IMR-90 (cell line): ENCODE measurements around the gene SCARF2. TPM values are rescaled to one million over a fixed set of nuclear protein-coding genes. Genes with fewer than 3 reads are reported as not detected.

Source experiments
- ATAC-seq: fragments of 200-7000 bp; cut with Tn5 transposase; 2 replicates; pipeline ENCODE4 v1.9.1; 2020; ENCODE audit warnings: low read depth, mild to moderate bottlenecking, moderate library complexity
- BruUV-seq: library from RNA; stranded (reverse); fragments of 400-500 nt; replicated peaks from 2 replicates; lab custom pipeline; 2021; lab: Mats Ljungman, UMichigan
- CTCF ChIA-PET: fragments of 300-600 bp; formaldehyde crosslinking; extraction: SDS; loops from one replicate; lab custom pipeline; 2021; ENCODE audit warnings: antibody characterized with exemption; lab: Yijun Ruan, JAX
- POLR2A ChIA-PET: fragments of 300-600 bp; sonication (Branson Sonifier 250); formaldehyde crosslinking; loops from one replicate; lab custom pipeline; 2022; ENCODE audit warnings: antibody characterized with exemption; ENCODE audit not compliant: unreplicated experiment; lab: Charles Lee
- DNase-seq: peaks from one replicate; pipeline ENCODE4 v3.0.0; 2013
- H2AFZ ChIP-seq: replicated peaks from 2 replicates; pipeline ENCODE3; 2013; ENCODE audit warnings: low read length, mild to moderate bottlenecking; ENCODE audit not compliant: poor library complexity
- H2AK5ac ChIP-seq: 2 replicates; pipeline ENCODE4 v1.6.1; 2013; ENCODE audit warnings: low read depth, low read length, inconsistent platforms
- H2AK9ac ChIP-seq: replicated peaks from 2 replicates; pipeline ENCODE3; 2013; ENCODE audit warnings: mild to moderate bottlenecking, low read depth, low read length, moderate library complexity; ENCODE audit not compliant: poor library complexity
- H2BK120ac ChIP-seq: 2 replicates; pipeline ENCODE4 v1.6.1; 2013; ENCODE audit warnings: low read depth, low read length, inconsistent platforms
- H2BK15ac ChIP-seq: 3 replicates; pipeline ENCODE4 v1.6.1; 2013; ENCODE audit warnings: low read depth, low read length, inconsistent platforms
- H2BK20ac ChIP-seq: 2 replicates; pipeline ENCODE4 v1.6.1; 2013; ENCODE audit warnings: low read depth, mild to moderate bottlenecking, inconsistent platforms, low read length, moderate library complexity
- H2BK5ac ChIP-seq: 2 replicates; pipeline ENCODE4 v1.6.1; 2013; ENCODE audit warnings: mild to moderate bottlenecking, low read depth, low read length, inconsistent platforms; ENCODE audit not compliant: poor library complexity, severe bottlenecking
- H3K14ac ChIP-seq: replicated peaks from 2 replicates; pipeline ENCODE4 v1.6.1; 2013; ENCODE audit warnings: low read depth, low read length, inconsistent platforms
- H3K18ac ChIP-seq: 2 replicates; pipeline ENCODE4 v1.6.1; 2013; ENCODE audit warnings: low read depth, low read length, control low read depth
- H3K23ac ChIP-seq: 2 replicates; pipeline ENCODE4 v1.6.1; 2013; ENCODE audit warnings: low read depth, low read length, inconsistent platforms
- H3K27ac ChIP-seq: 2 replicates; pipeline ENCODE4 v1.5.1; 2013; ENCODE audit warnings: mild to moderate bottlenecking, control low read depth, low read length; ENCODE audit not compliant: insufficient read depth
- H3K27me3 ChIP-seq: 2 replicates; pipeline ENCODE4 v1.6.1; 2013; ENCODE audit warnings: low read length; ENCODE audit not compliant: control insufficient read depth, insufficient read depth
- H3K36me3 ChIP-seq: 2 replicates; pipeline ENCODE4 v1.6.1; 2013; ENCODE audit warnings: low read length, mixed read lengths; ENCODE audit not compliant: control insufficient read depth, insufficient read depth
- H3K4ac ChIP-seq: 2 replicates; pipeline ENCODE4 v1.6.1; 2013; ENCODE audit warnings: low read depth, low read length, inconsistent platforms
- H3K4me1 ChIP-seq: 2 replicates; pipeline ENCODE4 v1.6.1; 2013; ENCODE audit warnings: low read length, mixed read lengths; ENCODE audit not compliant: control insufficient read depth, insufficient read depth
- H3K4me2 ChIP-seq: 2 replicates; pipeline ENCODE4 v1.6.1; 2013; ENCODE audit warnings: low read depth, mild to moderate bottlenecking, control low read depth, low read length, moderate library complexity
- H3K4me3 ChIP-seq: 2 replicates; pipeline ENCODE4 v1.5.1; 2013; ENCODE audit warnings: low read depth, mild to moderate bottlenecking, control low read depth, low read length, moderate library complexity; ENCODE audit not compliant: insufficient read depth
- H3K56ac ChIP-seq: 2 replicates; pipeline ENCODE4 v1.6.1; 2013; ENCODE audit warnings: low read length, inconsistent platforms; ENCODE audit not compliant: insufficient read depth; ENCODE audit errors: extremely low read depth
- H3K79me1 ChIP-seq, 2 experiments: 2 replicates each; pipeline ENCODE4 v1.6.1; 2013; ENCODE audit warnings: low read length in 2 of 2, inconsistent platforms in 1 of 2, low read depth in 1 of 2
- H3K9ac ChIP-seq: 2 replicates; pipeline ENCODE4 v1.6.1; 2013; ENCODE audit warnings: low read depth, low read length, control low read depth
- H3K9me1 ChIP-seq: 2 replicates; pipeline ENCODE4 v1.6.1; 2013; ENCODE audit warnings: low read length, inconsistent platforms; ENCODE audit not compliant: insufficient read depth
- H3K9me3 ChIP-seq: 2 replicates; pipeline ENCODE4 v1.6.1; 2013; ENCODE audit warnings: low read length; ENCODE audit not compliant: control insufficient read depth, insufficient read depth
- H4K20me1 ChIP-seq: 2 replicates; pipeline ENCODE4 v1.6.1; 2013; ENCODE audit warnings: low read length, inconsistent platforms; ENCODE audit not compliant: insufficient read depth
- H4K5ac ChIP-seq: 2 replicates; pipeline ENCODE4 v1.6.1; 2013; ENCODE audit warnings: mild to moderate bottlenecking, low read depth, low read length, control low read depth
- H4K8ac ChIP-seq, 2 experiments: 2 replicates each; pipeline ENCODE4 v1.6.1; 2013; ENCODE audit warnings: low read depth in 2 of 2, low read length in 2 of 2, control low read depth in 1 of 2, inconsistent platforms in 1 of 2
- H4K91ac ChIP-seq: 2 replicates; pipeline ENCODE4 v1.6.1; 2013; ENCODE audit warnings: low read depth, low read length, inconsistent platforms; ENCODE audit not compliant: insufficient read depth
- BHLHE40 ChIP-seq: fragments of 150-350 bp; IDR thresholded peaks from 2 replicates; pipeline ENCODE4 v1.6.1; 2016; ENCODE audit warnings: mild to moderate bottlenecking, low read depth, low read length
- CEBPB ChIP-seq: IDR thresholded peaks from 2 replicates; pipeline ENCODE4 v1.6.1; 2012; ENCODE audit warnings: low read depth, low read length, improper control_type of control experiment
- CHD1 ChIP-seq: IDR thresholded peaks from 2 replicates; pipeline ENCODE4 v1.6.1; 2012; ENCODE audit warnings: low read depth, low read length, improper control_type of control experiment
- CTCF ChIP-seq: conservative IDR thresholded peaks from 2 replicates; pipeline ENCODE4 v1.5.1; 2012; ENCODE audit warnings: mild to moderate bottlenecking, low read depth, low read length, improper control_type of control experiment
- FOS ChIP-seq: fragments of 150-350 bp; IDR thresholded peaks from 2 replicates; pipeline ENCODE4 v1.6.1; 2016; ENCODE audit warnings: low read depth, low read length
- MAFK ChIP-seq: IDR thresholded peaks from 2 replicates; pipeline ENCODE4 v1.6.1; 2012; ENCODE audit warnings: low read depth, low read length, improper control_type of control experiment
- MAZ ChIP-seq: IDR thresholded peaks from 2 replicates; pipeline ENCODE4 v1.6.1; 2012; ENCODE audit warnings: low read depth, mild to moderate bottlenecking, low read length, improper control_type of control experiment, moderate library complexity, borderline replicate concordance
- MXI1 ChIP-seq: IDR thresholded peaks from 2 replicates; pipeline ENCODE4 v1.6.1; 2012; ENCODE audit warnings: low read depth, mild to moderate bottlenecking, low read length, moderate library complexity, borderline replicate concordance
- NFE2L2 ChIP-seq: fragments of 150-350 bp; IDR thresholded peaks from 2 replicates; pipeline ENCODE4 v1.6.1; 2016; ENCODE audit warnings: low read depth, mild to moderate bottlenecking, low read length
- POLR2A ChIP-seq: IDR thresholded peaks from 2 replicates; pipeline ENCODE4 v1.6.1; 2012; ENCODE audit warnings: mild to moderate bottlenecking, low read depth, low read length
- RAD21 ChIP-seq: IDR thresholded peaks from 2 replicates; pipeline ENCODE4 v1.6.1; 2012; ENCODE audit warnings: low read length, improper control_type of control experiment
- RCOR1 ChIP-seq: IDR thresholded peaks from 2 replicates; pipeline ENCODE4 v1.6.1; 2012; ENCODE audit warnings: mild to moderate bottlenecking, low read length, improper control_type of control experiment; ENCODE audit not compliant: insufficient replicate concordance
- RFX5 ChIP-seq: IDR thresholded peaks from 2 replicates; pipeline ENCODE4 v1.8.0; 2012; ENCODE audit warnings: low read depth, mild to moderate bottlenecking, low read length, moderate library complexity
- SMC3 ChIP-seq: fragments of 150-350 bp; IDR thresholded peaks from 2 replicates; pipeline ENCODE4 v1.6.1; 2016; ENCODE audit warnings: low read depth, mild to moderate bottlenecking, antibody characterized with exemption, low read length, moderate library complexity
- USF2 ChIP-seq: fragments of 150-350 bp; IDR thresholded peaks from 2 replicates; pipeline ENCODE4 v1.6.1; 2017; ENCODE audit warnings: mild to moderate bottlenecking, antibody characterized with exemption, low read length, low read depth
- WGBS, 2 experiments: methylation state at CpG; one replicate each; pipeline versions ENCODE4 v1.1.5 to v1.1.7; 2013; ENCODE audit warnings: missing lambda C conversion rate in 2 of 2; ENCODE audit not compliant: insufficient read length in 1 of 2; ENCODE audit errors: extremely low coverage in 2 of 2; 5-methylcytosine and 5-hydroxymethylcytosine counted together
- dilution Hi-C: fragments of 300-500 bp; cut with HindIII; formaldehyde crosslinking; loops from one replicate; pipeline ENCODE4 v1.14.3; 2018; ENCODE audit warnings: low sequenced_read_pairs; ENCODE audit not compliant: unreplicated experiment
- in situ Hi-C: fragments of 300-500 bp; cut with MboI; formaldehyde crosslinking; loops from 3 replicates; pipeline ENCODE4 v1.14.3; 2019; ENCODE audit warnings: low sequenced_read_pairs, inconsistent platforms, mixed read lengths
- intact Hi-C: fragments of 100-400 bp; cut with micrococcal nuclease; formaldehyde crosslinking; loops from 2 replicates; pipeline ENCODE4 v1.10.0; 2022
- polyA plus RNA-seq, 3 experiments: library from polyadenylated mRNA; depleted of rRNA; stranded (reverse); fragments of >200 nt; gene quantifications; 2 replicates each; pipeline ENCODE4 v1.2.3, GENCODE V29; 2012; ENCODE audit warnings: low replicate concordance in 1 of 3
- total RNA-seq: library from RNA; depleted of rRNA; stranded (reverse); fragments of >200 nt; gene quantifications from 2 replicates; pipeline ENCODE4 v1.2.3, GENCODE V29; 2012

Gene SCARF2
- total and polyA plus RNA-seq, 2 of the 4 experiments (the other 2 are of a cell fraction) = 3.4 to 37.0 TPM

- no TSS peak for BruUV-seq
- no peak overlapping the region for H2BK5ac ChIP-seq
- H3K23ac ChIP-seq = no peak overlapping the region
- no peak overlapping the region for H2BK120ac ChIP-seq
- ChIA-PET CTCF (no interaction called here), POLR2A (no interaction called here)
- in situ Hi-C loops = no loop called here
- H3K4me1 ChIP-seq = peaks cover 10% of the 10 kb centered on the region; the same call in 1 of the 2 replicates
- H3K4ac ChIP-seq = no peak overlapping the region
- peak overlapping the region; percentile 32 for H2AFZ ChIP-seq
- no peak overlapping the region for H2AK5ac ChIP-seq
- WGBS, 2 experiments = 94% methylated on average over 4 of the region's 8 CpGs; no CpG with 5 or more reads in 1 of the 2 experiments
- H3K14ac ChIP-seq = no peak overlapping the region
- H2BK20ac ChIP-seq = no peak overlapping the region
- H4K91ac ChIP-seq = no peak overlapping the region
- no peak overlapping the region for H3K27ac ChIP-seq
- H3K56ac ChIP-seq = no peak overlapping the region
- intact Hi-C loops = no loop called here
- no peak overlapping the region for H3K9ac ChIP-seq
- H3K4me2 ChIP-seq = no peak overlapping the region
- H3K18ac ChIP-seq = no peak overlapping the region
- no peak overlapping the region for H4K8ac ChIP-seq
- no peak overlapping the region for H3K4me3 ChIP-seq
- dilution Hi-C loops = no loop called here
- H2BK15ac ChIP-seq = no peak overlapping the region
- no peaks in the 10 kb centered on the region for H3K9me3 ChIP-seq
- no peaks in the 10 kb centered on the region for H3K27me3 ChIP-seq
- peaks cover 57% of the 10 kb centered on the region for H3K36me3 ChIP-seq
- DNase-seq (no peak), ATAC-seq (no peak)
- no peak overlapping the region for H4K5ac ChIP-seq
- H3K9me1 ChIP-seq = peaks cover 8% of the 10 kb centered on the region
- no peak overlapping the region for H2AK9ac ChIP-seq
- H3K79me1 ChIP-seq = peaks cover 3 to 46% of the 10 kb centered on the region in 2 experiments; a peak in 3 of 4 replicates
- H4K20me1 ChIP-seq = peaks cover 72% of the 10 kb centered on the region
- no peak for TF ChIP-seq MXI1
- no peak for TF ChIP-seq POLR2A
- no peak for TF ChIP-seq RCOR1
- no peak for TF ChIP-seq MAFK
- no peak for TF ChIP-seq USF2
- TF ChIP-seq CHD1 = no peak
- no peak for TF ChIP-seq RFX5
- TF ChIP-seq SMC3 = no peak
- TF ChIP-seq NFE2L2 = no peak
- TF ChIP-seq BHLHE40 = no peak
- TF ChIP-seq FOS = no peak
- no peak for TF ChIP-seq CEBPB
- no peak for TF ChIP-seq RAD21
- no peak for TF ChIP-seq MAZ
- no peak for TF ChIP-seq CTCF
These were observed 10.3 kb downstream of the SCARF2 start for GRCh38 chr22:20427104-20427944.
